OCI-M1 (cell line): ENCODE data around the gene ZBTB49.
A peak's percentile ranks its signal among the peaks of the same experiment; 100 is the strongest.
"Not testable (repeated sequence)": the region's sequence is repeated elsewhere in the genome, so short reads cannot be mapped to it uniquely, and the experiment has no call there.

ENCODE experiments used
- DNase-seq: peaks from one replicate; lab custom pipeline; 2025; lab: John Stamatoyannopoulos, UW

The ZBTB49 gene

GRCh38 chr4:4326166-4326565 lies 36.1 kb downstream of the ZBTB49 start:
- no peak for DNase-seq

DNA sequence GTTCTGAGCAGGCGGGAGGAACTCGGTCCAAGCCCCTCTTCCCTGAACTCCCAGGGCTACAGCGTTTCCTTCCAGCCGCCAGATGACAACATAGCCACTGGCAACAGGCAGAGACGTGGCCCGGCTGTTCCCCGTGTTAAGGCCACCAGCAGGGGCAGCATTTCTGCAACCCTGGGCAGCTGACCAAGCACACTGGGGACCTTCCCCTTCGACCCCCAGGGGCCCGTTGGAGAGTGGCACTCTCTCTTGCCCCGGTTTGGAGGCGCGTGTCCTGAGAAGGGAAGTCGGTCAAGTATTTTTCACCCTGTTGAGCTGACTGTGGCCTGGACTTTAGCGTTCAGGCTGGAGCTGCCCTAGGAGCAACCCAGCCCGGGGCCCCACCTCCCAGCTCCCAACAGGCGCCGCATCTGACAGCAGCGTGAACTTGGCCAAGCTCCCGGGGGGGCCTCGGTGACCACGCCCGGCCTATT lies 37.6 kb downstream of the ZBTB49 start:
- no peak for DNase-seq

DNA sequence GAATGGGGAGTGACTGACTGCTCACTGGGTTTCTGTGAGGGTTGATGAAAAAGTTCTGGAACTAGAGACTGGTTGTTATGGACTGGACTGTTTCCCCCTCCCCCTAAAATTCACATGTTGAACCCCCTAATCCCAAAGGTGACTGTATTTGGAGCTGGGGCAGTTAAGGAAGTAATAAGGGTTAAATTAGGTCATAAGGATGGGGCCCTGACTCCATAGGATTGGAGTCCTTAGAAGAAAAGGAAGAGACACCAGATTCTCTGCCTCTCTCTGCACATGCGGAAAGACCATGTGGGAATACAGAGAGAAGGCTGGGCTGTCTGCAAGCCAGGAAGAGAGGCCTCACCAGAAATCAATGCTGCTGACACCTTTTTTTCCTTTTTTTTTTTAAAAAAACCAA lies 38.2 kb downstream of the ZBTB49 start:
- no peak for DNase-seq

GRCh38 chr4:4328840-4329239 lies 38.8 kb downstream of the ZBTB49 start:
- DNase-seq = no peak

GRCh38 chr4:4329496-4329895 lies 39.4 kb downstream of the ZBTB49 start:
- no peak for DNase-seq

- DNase-seq = no peak
Measured at GRCh38 chr4:4330794-4331193, 40.7 kb downstream of the ZBTB49 start.

DNA sequence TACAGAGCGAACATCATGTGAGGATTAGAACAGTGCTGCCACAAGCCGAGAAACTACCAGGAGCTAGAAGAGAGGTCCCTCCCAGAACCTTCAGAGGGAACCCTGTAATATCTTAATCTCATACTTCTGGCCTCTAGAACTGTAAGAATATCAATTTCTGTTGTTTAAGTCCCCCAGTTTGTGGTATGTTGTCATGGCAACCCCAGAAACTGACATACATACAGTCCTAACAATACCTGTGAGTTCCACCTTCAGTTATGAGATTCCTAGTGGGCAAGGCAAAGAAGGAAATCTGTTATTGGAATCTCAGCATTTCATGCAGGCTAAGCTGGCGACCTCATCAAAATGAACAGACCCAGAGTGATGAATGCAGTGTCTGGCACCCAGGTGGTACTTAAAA lies 42.5 kb downstream of the ZBTB49 start:
- no peak for DNase-seq

DNA sequence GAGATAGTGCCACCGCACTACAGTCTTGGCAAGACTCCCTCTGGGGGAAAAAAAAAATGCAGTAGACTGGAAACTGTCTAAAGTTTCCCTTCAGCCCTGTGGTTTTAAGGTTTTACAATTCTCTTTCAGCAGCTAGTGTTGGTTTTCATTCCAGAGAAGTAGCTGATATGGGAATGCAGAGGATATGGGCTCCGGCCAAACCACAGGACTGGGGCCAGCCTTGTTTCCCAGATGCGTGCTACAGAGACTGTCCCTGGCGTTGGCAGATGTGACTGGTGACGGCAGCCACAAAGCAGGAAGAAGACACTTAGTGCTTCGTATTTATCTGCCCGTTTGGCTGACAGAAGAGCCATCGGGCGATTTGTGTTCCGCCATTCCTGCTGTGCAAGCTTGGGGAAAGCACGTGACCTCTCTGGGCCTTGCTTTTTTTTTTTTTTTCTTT lies 43.2 kb downstream of the ZBTB49 start:
- DNase-seq = peak; percentile 91

DNA sequence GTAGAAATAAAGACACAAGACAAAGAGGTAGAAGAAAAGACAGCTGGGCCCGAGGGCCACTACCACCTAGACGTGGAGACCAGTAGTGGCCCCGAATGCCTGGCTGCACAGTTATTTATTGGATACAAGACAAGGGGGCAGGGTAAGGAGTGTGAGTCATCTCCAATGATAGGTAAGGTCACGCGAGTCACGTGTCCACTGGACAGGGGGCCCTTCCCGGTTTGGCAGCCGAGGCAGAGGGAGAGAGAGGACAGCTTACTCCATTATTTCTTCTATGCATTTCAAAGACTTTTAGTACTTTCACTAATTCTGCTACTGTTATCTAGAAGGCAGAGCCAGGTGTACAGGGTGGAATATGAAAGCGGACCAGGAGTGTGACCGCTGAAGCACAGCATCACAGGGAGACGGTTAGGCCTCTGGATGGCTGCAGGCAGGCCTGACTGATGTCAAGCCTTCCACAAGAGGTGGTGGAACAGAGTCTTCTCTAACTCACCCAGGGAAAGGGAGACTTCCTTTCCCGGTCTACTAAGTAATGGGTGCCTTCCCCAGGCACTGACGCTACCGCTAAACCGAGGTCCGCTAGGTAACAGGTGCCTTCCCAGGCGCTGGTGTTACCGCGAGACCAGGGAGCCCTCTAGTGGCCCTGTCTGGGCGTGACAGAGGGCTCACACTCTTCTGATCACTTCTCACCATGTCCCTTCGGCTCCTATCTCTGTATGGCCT lies 44.9 kb downstream of the ZBTB49 start:
- DNase-seq = peak; percentile 84

DNA sequence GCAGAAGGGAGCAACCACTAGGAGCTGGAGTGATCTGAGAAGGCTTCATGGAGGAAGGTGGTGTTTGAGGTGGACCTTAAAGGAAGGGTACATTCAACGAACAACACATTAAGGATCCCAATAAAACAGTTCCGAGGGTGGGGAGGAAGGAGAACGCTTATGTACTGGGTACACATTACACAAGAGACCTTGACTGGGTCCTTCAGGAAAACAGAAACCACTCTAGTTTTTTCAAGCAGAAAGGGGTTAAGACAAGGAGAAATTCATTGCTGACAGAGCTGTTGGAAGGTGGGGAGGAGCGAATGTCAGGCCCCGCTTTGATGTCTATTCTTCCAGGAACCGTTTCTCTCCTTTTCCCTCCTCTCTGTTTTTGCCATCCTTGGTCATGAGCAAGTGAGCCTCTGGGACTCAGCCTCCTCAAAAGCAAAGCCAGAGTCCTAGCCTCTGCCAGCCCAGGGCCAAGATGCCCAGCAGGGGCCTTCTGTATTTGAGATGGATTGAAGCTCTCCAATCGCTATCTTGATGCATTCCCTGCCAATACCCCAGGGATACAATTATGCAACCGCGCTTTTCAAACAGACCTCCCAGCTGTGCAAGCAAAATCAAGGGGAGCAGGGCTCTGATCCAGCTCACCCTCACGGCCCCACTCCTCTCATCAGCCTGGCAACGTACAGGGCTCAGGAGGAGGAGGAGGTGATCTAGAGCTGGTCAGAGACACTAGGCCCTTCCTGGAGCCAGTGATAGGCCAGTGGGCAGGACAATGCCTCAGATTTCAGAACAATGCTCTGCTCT lies 48.4 kb downstream of the ZBTB49 start:
- DNase-seq = no peak

GRCh38 chr4:4339504-4340085 lies 49.5 kb downstream of the ZBTB49 start:
- peak; percentile 74 for DNase-seq

DNA sequence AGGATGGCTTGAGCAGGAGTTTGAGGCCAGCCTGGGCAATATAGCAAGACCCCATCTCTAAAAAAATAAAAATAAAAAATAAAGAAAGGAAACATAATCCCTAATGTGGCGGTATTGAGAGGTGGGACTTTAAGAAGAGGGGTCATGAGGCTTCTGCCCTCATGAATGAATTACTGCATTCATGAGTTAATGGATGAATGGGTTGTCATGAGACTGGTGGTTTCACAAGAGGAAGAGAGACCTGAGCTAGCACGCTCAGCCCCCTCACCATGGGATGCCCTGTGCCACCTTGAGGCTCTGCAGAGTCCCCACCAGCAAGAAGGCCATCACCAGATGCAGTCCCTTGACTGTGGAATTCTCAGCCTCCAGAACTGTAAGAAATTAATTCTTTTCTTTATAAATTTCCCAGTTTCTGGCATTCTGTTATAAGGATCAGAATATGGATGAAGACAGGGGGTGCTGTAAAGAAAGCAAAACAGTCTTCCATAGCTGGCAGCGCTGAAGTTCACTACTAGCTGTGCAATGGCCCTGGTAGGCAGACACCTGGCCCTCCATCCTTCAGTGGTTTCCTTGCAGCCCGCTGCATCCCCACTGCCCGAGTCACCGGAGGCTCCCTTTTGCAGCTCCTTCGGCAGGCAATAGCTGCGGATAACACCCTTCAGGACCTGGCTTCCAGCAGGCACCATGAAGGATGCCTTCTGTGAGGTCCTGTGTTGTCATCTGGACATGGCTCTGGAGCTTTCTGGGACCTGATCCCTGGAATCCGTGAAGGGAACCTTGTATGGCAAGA lies 52.0 kb downstream of the ZBTB49 start:
- no peak for DNase-seq

DNA sequence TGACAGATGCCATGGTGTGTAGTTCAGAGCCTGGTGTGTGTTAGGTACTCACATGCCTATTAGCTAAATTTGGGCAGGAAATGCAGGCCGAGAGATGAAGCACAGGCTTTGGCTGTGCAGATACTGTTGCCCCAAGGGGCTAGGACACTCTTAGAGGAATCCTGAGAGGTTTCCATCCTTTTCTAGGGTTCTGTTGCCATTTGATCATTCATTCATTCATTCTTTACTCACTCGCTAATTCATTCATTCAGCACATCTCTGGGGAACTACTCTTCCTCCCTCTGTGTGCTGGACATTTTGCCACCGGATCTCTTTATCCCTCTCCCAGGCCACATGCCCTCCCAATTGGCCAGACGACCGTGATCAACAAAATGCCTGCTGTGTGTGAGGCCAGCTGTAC lies 53.0 kb downstream of the ZBTB49 start:
- no peak for DNase-seq

GRCh38 chr4:4344915-4345527 lies 55.0 kb downstream of the ZBTB49 start:
- no peak for DNase-seq

DNA sequence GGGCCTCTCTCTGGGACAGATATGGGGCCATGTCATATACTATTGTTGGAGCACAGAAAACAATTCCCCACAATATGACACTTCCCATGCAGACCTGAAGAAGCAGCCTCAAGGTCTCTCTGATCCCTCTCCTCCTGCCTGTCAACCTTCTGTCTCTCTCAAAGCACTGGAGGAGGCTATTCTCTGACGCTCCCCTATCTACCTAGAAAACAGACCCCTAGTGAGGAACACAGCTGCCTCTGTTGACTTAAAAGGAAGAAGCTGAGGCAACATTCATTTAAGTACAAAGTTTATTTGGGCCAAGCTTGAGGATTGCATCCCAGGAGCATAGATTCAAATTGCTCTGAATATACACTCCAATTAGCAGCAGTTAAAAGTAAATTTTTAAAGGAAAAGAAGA lies 57.5 kb downstream of the ZBTB49 start:
- no peak for DNase-seq

DNA sequence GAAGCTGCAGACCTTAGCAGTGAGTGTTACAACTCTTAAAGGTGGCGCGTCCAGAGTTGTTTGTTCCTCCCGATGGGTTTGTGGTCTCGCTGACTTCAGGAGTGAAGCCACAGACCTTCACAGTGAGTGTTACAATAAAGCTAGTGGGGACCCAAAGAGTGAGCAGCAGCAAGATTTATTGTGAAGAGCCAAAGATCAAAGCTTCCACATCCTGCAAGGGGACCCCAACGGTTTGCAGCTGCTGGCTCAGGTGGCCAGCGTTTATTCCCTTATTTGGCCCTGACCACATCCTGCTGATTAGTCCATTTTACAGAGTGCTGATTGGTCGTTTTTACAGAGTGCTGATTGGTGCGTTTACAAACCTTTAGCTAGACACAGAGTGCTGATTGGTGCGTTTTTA lies 58.5 kb downstream of the ZBTB49 start:
- not testable (repeated sequence) for DNase-seq

DNA sequence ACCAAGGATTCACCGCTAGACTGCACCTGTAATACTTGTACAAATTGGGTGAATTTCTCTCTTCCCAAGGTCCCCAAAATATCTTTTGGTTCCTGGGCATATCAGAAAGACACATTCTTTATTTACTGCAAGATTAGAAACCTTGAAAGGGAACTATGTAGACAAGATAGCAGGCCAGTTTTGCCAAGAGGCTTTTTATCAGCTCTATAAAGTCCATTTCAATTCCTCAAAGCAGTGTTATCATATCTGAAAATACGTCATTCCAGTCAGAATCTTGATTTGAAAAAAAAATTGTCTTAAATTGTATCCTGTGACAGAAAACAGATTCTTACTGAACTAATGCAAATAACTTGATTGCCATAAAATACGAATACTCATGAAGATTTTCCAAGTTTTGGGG lies 59.8 kb downstream of the ZBTB49 start:
- peak; percentile 49 for DNase-seq

DNA sequence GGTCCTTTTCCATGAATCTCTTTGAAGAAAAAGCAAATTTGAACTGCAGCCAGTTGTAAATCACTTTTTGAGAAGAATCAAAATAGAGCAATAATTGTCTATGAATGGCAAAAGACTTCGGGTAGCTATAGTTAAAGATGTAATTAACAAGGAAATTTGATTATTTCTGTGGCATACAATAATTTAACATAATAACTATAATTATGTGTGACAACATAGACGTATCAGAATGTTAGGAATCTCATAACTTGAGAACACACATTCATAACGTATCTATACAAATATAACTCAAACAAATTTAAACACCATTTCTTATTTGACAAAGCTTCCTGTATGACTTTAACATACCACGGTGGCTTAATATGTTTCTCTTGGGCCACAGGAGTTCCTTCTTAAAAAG lies 60.9 kb downstream of the ZBTB49 start:
- DNase-seq = no peak

DNA sequence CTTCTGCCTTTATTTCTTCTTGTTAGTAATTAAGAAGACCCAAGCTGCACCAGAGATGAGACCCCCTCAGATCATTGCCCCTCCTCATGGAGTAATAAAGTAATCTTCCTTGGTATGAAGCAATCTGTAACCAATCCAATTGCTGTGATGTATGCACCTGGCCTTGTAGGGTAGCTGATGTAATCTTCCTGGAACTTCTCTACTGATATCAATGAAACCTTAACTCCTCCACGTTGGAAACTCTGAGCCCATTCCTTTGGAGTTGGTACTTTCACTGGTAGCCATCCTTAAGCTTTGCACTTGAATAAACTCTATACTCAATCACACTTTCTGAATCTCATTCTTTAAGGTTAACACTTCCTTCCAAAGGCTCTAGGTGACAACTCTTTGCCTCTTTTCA lies 65.3 kb downstream of the ZBTB49 start:
- no peak for DNase-seq

- DNase-seq = no peak
Measured at GRCh38 chr4:4356106-4357041, 66.3 kb downstream of the ZBTB49 start.
